SK-N-SH treated with all-trans-retinoic acid at 6 μM for 48 hours (cell line): ENCODE measurements around the gene ING3.

Source experiments
- ATAC-seq: fragments of 200-7000 bp; cut with Tn5 transposase; 3 replicates; pipeline ENCODE4 v1.9.1; 2020; ENCODE audit warnings: mild to moderate bottlenecking, moderate library complexity
- BACH2 ChIP-seq: fragments of 250-450 bp; sonication (Bioruptor Pico); IDR thresholded peaks from 2 replicates; pipeline ENCODE4 v1.9.0; 2021; ENCODE audit warnings: mild to moderate bottlenecking, borderline replicate concordance
- CREB5 ChIP-seq: fragments of 250-450 bp; sonication (Bioruptor Pico); IDR thresholded peaks from 2 replicates; pipeline ENCODE4 v1.5.1; 2020; ENCODE audit warnings: low read depth, mild to moderate bottlenecking, moderate library complexity
- CSDC2 ChIP-seq: fragments of 250-450 bp; sonication (Bioruptor Pico); IDR thresholded peaks from 2 replicates; pipeline ENCODE4 v1.5.0; 2020; ENCODE audit warnings: mild to moderate bottlenecking, moderate library complexity
- CSRNP3 ChIP-seq: fragments of 250-450 bp; sonication (Bioruptor Pico); IDR thresholded peaks from 2 replicates; pipeline ENCODE4 v1.5.1; 2021; ENCODE audit warnings: mild to moderate bottlenecking, moderate library complexity
- ESRRG ChIP-seq: fragments of 250-450 bp; sonication (Bioruptor Pico); IDR thresholded peaks from 2 replicates; pipeline ENCODE4 v1.6.1; 2021; ENCODE audit warnings: mild to moderate bottlenecking
- GLIS3 ChIP-seq: fragments of 250-450 bp; sonication (Bioruptor Pico); IDR thresholded peaks from 2 replicates; pipeline ENCODE4 v1.5.0; 2020; ENCODE audit warnings: mild to moderate bottlenecking, moderate library complexity
- OSR1 ChIP-seq: fragments of 250-450 bp; sonication (Bioruptor Pico); IDR thresholded peaks from 2 replicates; pipeline ENCODE4 v1.8.0; 2022; ENCODE audit warnings: moderate library complexity, mild to moderate bottlenecking, inconsistent platforms
- PATZ1 ChIP-seq: fragments of 250-450 bp; sonication (Bioruptor Pico); IDR thresholded peaks from 2 replicates; pipeline ENCODE4 v1.8.0; 2020; ENCODE audit warnings: mild to moderate bottlenecking, moderate library complexity, borderline replicate concordance
- POU6F1 ChIP-seq: fragments of 250-450 bp; sonication (Bioruptor Pico); IDR thresholded peaks from 2 replicates; pipeline ENCODE4 v1.8.0; 2021; ENCODE audit warnings: low read depth, mild to moderate bottlenecking, moderate library complexity, borderline replicate concordance
- PPARA ChIP-seq: fragments of 250-450 bp; sonication (Bioruptor Pico); IDR thresholded peaks from 2 replicates; pipeline ENCODE4 v1.5.0; 2020; ENCODE audit warnings: mild to moderate bottlenecking, borderline replicate concordance
- RARB ChIP-seq: fragments of 250-450 bp; sonication (Bioruptor Pico); IDR thresholded peaks from 2 replicates; pipeline ENCODE4 v1.8.0; 2021; ENCODE audit warnings: mild to moderate bottlenecking, moderate library complexity
- SNAI2 ChIP-seq: fragments of 250-450 bp; sonication (Bioruptor Pico); IDR thresholded peaks from 2 replicates; pipeline ENCODE4 v1.5.0; 2020; ENCODE audit warnings: mild to moderate bottlenecking, moderate library complexity
- TOX ChIP-seq: fragments of 250-450 bp; sonication (Bioruptor Pico); IDR thresholded peaks from 2 replicates; pipeline ENCODE4 v1.8.0; 2021; ENCODE audit warnings: mild to moderate bottlenecking, moderate library complexity, borderline replicate concordance
- TSHZ2 ChIP-seq: fragments of 250-450 bp; sonication (Bioruptor Pico); IDR thresholded peaks from 2 replicates; pipeline ENCODE4 v1.5.0; 2020; ENCODE audit warnings: mild to moderate bottlenecking, moderate library complexity
- ZC3H10 ChIP-seq: fragments of 250-450 bp; sonication (Bioruptor Pico); IDR thresholded peaks from 2 replicates; pipeline ENCODE4 v1.5.1; 2021; ENCODE audit warnings: mild to moderate bottlenecking, moderate library complexity
- ZFP3 ChIP-seq: fragments of 250-450 bp; sonication (Bioruptor Pico); IDR thresholded peaks from 2 replicates; pipeline ENCODE4 v1.5.0; 2020; ENCODE audit warnings: mild to moderate bottlenecking, moderate library complexity
- ZFP30 ChIP-seq: fragments of 450-650 bp; formaldehyde crosslinking; IDR thresholded peaks from 2 replicates; pipeline ENCODE4 v1.5.0; 2022; ENCODE audit warnings: mild to moderate bottlenecking, moderate library complexity
- ZNF565 ChIP-seq: fragments of 450-650 bp; formaldehyde crosslinking; conservative IDR thresholded peaks from 2 replicates; pipeline ENCODE4 v1.5.0; 2020; ENCODE audit warnings: low read depth, mild to moderate bottlenecking, moderate library complexity
- ZNF70 ChIP-seq: fragments of 450-650 bp; formaldehyde crosslinking; IDR thresholded peaks from 2 replicates; pipeline ENCODE4 v1.5.0; 2020; ENCODE audit warnings: mild to moderate bottlenecking, moderate library complexity
- ZNF8 ChIP-seq: fragments of 450-650 bp; formaldehyde crosslinking; IDR thresholded peaks from 2 replicates; pipeline ENCODE4 v1.5.0; 2020; ENCODE audit warnings: mild to moderate bottlenecking, moderate library complexity

ING3 gene

GRCh38 chr7:120919466-120919865, 31.1 kb upstream of the ING3 start:
- ATAC-seq = no peak
- TF ChIP-seq CSRNP3 (CRISPR knock-in tag) (no peak), GLIS3 (CRISPR knock-in tag) (no peak), ZC3H10 (CRISPR knock-in tag) (no peak), TOX (CRISPR knock-in tag) (no peak), OSR1 (CRISPR knock-in tag) (no peak), PATZ1 (no peak), TSHZ2 (CRISPR knock-in tag) (no peak), ZNF70 (no peak), ZFP30 (CRISPR knock-in tag) (no peak), ZNF8 (CRISPR knock-in tag) (no peak), CREB5 (CRISPR knock-in tag) (no peak)

GRCh38 chr7:120920034-120920433, 30.5 kb upstream of the ING3 start:
- no peak for TF ChIP-seq TSHZ2 (CRISPR knock-in tag)
- TF ChIP-seq TOX (CRISPR knock-in tag) = no peak
- TF ChIP-seq ZNF565 = no peak
- TF ChIP-seq ZFP3 = no peak
- no peak for TF ChIP-seq ZNF70
- no peak for TF ChIP-seq POU6F1 (CRISPR knock-in tag)
- TF ChIP-seq ESRRG = no peak
- TF ChIP-seq PPARA = no peak
- no peak for TF ChIP-seq SNAI2
- no peak for TF ChIP-seq BACH2
- TF ChIP-seq RARB (CRISPR knock-in tag) = no peak
- no peak for TF ChIP-seq PATZ1
- TF ChIP-seq CSRNP3 (CRISPR knock-in tag) = no peak
- no peak for TF ChIP-seq ZC3H10 (CRISPR knock-in tag)
- TF ChIP-seq CSDC2 = no peak
- no peak for TF ChIP-seq GLIS3 (CRISPR knock-in tag)
- no peak for TF ChIP-seq ZNF8 (CRISPR knock-in tag)
- TF ChIP-seq ZFP30 (CRISPR knock-in tag) = no peak
- ATAC-seq = no peak
